ENCODE measurements around the gene CADM3.

CADM3 gene, protein sequence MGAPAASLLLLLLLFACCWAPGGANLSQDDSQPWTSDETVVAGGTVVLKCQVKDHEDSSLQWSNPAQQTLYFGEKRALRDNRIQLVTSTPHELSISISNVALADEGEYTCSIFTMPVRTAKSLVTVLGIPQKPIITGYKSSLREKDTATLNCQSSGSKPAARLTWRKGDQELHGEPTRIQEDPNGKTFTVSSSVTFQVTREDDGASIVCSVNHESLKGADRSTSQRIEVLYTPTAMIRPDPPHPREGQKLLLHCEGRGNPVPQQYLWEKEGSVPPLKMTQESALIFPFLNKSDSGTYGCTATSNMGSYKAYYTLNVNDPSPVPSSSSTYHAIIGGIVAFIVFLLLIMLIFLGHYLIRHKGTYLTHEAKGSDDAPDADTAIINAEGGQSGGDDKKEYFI

DNA sequence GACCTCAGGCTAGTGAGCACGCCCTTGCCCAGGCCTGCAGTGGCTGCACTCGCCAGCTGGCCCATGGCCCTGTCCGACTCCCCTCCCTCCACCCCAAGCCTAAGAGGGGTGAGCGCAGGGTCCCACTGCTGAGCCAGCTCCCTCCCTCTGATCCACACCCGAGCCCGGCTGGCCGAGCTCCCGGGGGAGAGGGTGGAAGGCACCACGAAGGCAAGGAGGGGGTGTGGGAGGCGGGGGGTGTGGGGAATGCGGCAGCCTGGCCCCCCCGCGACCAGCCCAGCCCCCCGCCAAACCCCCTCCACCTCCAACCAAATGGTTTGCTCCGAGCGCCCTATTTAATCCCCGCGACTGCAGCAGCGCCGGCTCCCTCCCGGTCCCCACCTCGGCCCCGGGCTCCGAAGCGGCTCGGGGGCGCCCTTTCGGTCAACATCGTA, at the start of gene CADM3:
Gene CADM3, plus strand, starts transcription at position 362 of the 434 bp plus-strand sequence. CDS start 151 bp downstream, outside the sequence.
- H3K4me3 ChIP-seq = peak within 1 kb of the TSS; percentile 12 to 38

DNA sequence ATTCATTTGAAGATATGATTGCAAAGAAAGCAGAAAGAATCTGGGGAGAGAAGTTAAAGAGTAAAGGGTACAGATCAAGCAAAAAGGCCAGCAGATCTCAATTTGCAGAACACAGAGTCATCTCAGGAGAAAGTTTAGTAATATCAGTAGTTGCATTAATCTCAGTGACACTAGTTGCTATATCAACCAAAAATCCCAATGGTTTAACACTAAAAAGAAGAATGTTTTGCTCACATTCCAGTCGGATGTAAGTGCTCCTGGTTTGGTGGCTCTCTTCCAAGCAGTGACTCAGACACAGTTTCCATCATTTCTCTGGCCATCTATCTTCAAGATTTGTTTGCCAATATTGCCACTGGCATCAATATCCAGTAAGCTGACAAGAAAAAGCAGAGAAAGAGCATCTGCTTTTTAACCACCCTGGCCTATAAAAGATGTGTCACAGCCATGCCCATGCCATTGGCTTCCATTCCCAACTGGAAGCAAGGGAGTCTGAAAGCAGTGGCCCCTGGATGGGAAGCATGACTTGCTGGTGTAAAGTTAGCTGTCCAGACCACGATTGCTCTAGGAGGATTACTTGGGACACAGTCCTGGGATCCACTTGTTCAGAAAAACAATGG, 49.3 kb upstream of the CADM3 start:
- H3K27ac ChIP-seq = no peak overlapping the region
- intact Hi-C loops (cut with DNase I; ENCODE audit: low total_unique reads) = no loop called here

More for the DNA sequence above, at the start of gene CADM3:
- no peaks in the 10 kb centered on the region for H3K9me3 ChIP-seq
- peaks cover 0 to 52% of the 10 kb centered on the region in 2 donors for H3K27me3 ChIP-seq
- H3K4me1 ChIP-seq = peaks cover 0 to 24% (median 13%) of the 10 kb centered on the region in 4 donors
- TF ChIP-seq, protein P1, sequence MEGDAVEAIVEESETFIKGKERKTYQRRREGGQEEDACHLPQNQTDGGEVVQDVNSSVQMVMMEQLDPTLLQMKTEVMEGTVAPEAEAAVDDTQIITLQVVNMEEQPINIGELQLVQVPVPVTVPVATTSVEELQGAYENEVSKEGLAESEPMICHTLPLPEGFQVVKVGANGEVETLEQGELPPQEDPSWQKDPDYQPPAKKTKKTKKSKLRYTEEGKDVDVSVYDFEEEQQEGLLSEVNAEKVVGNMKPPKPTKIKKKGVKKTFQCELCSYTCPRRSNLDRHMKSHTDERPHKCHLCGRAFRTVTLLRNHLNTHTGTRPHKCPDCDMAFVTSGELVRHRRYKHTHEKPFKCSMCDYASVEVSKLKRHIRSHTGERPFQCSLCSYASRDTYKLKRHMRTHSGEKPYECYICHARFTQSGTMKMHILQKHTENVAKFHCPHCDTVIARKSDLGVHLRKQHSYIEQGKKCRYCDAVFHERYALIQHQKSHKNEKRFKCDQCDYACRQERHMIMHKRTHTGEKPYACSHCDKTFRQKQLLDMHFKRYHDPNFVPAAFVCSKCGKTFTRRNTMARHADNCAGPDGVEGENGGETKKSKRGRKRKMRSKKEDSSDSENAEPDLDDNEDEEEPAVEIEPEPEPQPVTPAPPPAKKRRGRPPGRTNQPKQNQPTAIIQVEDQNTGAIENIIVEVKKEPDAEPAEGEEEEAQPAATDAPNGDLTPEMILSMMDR (IDR thresholded peaks at IDR 0.05) = no peak
- no peak within 1 kb of the TSS for H3K27ac ChIP-seq
- H3K36me3 ChIP-seq = no peaks in the 10 kb centered on the region
- no peak for DNase-seq
- intact Hi-C loops (cut with DNase I; ENCODE audit: low total_unique reads) = no loop called here

DNA sequence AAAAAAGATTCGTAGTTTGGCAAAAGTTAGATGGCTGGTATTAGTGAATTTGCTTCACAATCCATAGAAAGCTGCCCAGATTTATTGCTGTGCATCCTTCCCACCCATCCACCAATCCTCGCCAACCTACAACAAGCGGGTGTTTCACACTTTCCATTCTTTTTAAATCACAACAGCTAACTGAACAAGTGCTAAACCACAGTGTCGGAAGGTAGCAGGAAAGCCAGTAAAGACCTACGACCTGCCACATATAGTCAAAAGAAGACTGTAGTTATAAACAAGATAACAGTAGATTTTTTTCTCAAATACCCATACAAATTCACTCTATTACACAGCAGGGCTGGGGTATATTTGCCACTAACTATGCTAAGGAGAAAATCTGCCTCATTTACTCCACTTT, 47.8 kb upstream of the CADM3 start:
- DNase-seq = no peak
- Histone ChIP-seq H3K36me3 (no peaks in the 10 kb centered on the region), H3K9me3 (no peaks in the 10 kb centered on the region), H3K27ac (no peak overlapping the region), H3K4me1 (no peaks in the 10 kb centered on the region), H3K4me3 (no peak overlapping the region), H3K27me3 (no peaks in the 10 kb centered on the region)
- TF ChIP-seq, protein P1 (IDR thresholded peaks at IDR 0.05) = no peak
- intact Hi-C loops (cut with DNase I; ENCODE audit: low total_unique reads) = no loop called here

More for the DNA sequence above, 49.3 kb upstream of the CADM3 start:
- TF ChIP-seq, protein P1 (IDR thresholded peaks at IDR 0.05) = no peak
- Histone ChIP-seq H3K27me3 (no peaks in the 10 kb centered on the region), H3K4me1 (no peaks in the 10 kb centered on the region), H3K9me3 (no peaks in the 10 kb centered on the region), H3K4me3 (no peak overlapping the region), H3K36me3 (no peaks in the 10 kb centered on the region)
- DNase-seq = no peak

DNA sequence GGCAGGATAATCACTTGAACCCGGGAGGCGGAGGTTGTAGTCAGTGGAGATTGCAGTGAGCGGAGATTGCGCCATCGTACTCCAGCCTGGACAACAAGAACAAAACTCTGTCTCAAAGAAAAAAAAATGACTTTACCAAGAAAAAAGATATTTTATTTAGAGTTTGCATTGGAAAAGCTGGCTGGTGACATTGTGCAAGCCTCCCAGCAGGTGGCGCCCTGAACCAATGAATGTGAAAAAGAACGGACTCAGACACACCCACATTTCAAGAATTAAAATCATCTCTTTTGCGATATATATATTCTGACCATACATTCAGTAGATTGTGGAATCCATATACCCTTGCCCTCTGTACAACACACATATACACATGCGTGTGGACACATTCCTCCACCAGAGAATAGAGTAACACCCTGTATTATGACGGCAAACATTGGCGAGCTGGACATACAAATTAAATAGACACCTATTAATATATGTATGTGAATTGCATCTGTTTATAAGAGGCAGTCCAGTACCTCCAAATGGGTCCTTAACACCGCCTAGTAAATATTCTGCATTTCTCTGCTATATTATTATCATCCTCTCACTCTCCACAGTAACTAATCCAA, 39.0 kb upstream of the CADM3 start:
- no peak overlapping the region for H3K27ac ChIP-seq
- H3K9me3 ChIP-seq = no peaks in the 10 kb centered on the region
- H3K4me1 ChIP-seq = no peaks in the 10 kb centered on the region
- TF ChIP-seq, protein P1 (IDR thresholded peaks at IDR 0.05) = peak; percentile 57 to 65
- no peaks in the 10 kb centered on the region for H3K36me3 ChIP-seq
- peaks cover 0 to 4% of the 10 kb centered on the region in 2 donors for H3K27me3 ChIP-seq
- DNase-seq = peak in 1 of 2 donors; percentile 24
- intact Hi-C loops (cut with DNase I; ENCODE audit: low total_unique reads) = no loop called here
- no peak overlapping the region for H3K4me3 ChIP-seq

DNA sequence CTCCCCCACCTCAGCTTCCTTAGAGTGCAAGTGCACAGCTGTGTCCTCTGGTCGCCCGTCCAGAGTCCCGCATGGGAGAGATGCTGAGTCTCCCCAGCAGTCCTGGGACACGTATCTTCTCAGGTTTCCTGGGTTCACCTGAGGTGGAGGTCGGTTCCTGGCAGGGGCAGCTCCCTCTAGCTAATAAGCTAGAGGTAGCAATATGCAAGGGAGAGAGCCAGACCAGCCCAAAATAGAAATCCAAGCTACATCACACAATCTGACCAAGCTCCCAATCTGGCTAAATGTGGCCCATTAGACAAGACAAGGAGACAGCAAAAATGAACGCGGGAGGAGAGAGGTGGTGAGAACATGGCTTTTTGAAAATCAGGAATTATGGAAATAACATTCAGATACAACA, 30.9 kb upstream of the CADM3 start:
- no peaks in the 10 kb centered on the region for H3K9me3 ChIP-seq
- no peaks in the 10 kb centered on the region for H3K36me3 ChIP-seq
- DNase-seq = no peak
- H3K4me3 ChIP-seq = no peak overlapping the region
- H3K27ac ChIP-seq = no peak overlapping the region
- intact Hi-C loops (cut with DNase I; ENCODE audit: low total_unique reads) = no loop called here
- TF ChIP-seq, protein P1 (IDR thresholded peaks at IDR 0.05) = no peak
- H3K4me1 ChIP-seq = no peaks in the 10 kb centered on the region
- peaks cover 0 to 20% of the 10 kb centered on the region in 2 donors for H3K27me3 ChIP-seq
